ENCODE data around the gene UAP1L1. TPM values are rescaled to one million over a fixed set of nuclear protein-coding genes. Genes with fewer than 3 reads are reported as not detected.

The UAP1L1 gene
- total and polyA plus RNA-seq, 2 experiments from 2014 or later: 2.5 to 8.1 TPM

DNA sequence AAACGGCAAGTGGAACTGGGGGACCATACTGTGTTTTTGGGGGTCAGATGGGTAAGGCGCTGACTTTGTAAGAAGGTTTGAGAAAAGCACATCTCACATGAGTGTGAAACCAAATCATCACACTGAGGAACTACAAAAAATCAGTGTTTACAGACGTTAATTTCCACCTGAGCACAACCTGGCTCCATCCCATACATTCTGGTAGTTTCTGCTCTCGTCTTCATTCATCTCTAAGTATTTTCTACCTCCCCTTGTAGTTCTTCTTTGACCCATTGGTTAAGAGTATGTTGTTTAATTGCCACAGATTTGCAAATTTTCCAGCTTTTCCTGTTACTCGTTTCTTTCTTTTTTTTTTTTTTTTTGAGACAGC is 46.1 kb downstream of the UAP1L1 start:
- no peak overlapping the region for H3K4me3 Mint-ChIP-seq
- DNase-seq (ENCODE audit: low spot score) (no peak), ATAC-seq (no peak)
- peaks cover 4% of the 10 kb centered on the region; the same call in 1 of the 2 replicates for H3K4me1 ChIP-seq (ENCODE audit: insufficient read depth)
- H3K4me3 ChIP-seq: no peak overlapping the region
- H3K27ac Mint-ChIP-seq: no peak overlapping the region
- no peak overlapping the region for H3K4me2 ChIP-seq
- peaks cover 5% of the 10 kb centered on the region; the same call in 1 of the 3 replicates for H3K36me3 Mint-ChIP-seq (ENCODE audit: low read depth)
- H2AFZ ChIP-seq: no peak overlapping the region
- no peaks in the 10 kb centered on the region for H3K36me3 ChIP-seq (ENCODE audit: insufficient read depth)
- H3K9me3 Mint-ChIP-seq: peaks cover 9% of the 10 kb centered on the region
- no peaks in the 10 kb centered on the region; the same call in none of the 2 replicates for H4K20me1 ChIP-seq (replicated peaks; ENCODE audit: insufficient read depth)
- no peak overlapping the region for H3K27ac ChIP-seq (ENCODE audit: low read depth)
- TF ChIP-seq, protein P1, sequence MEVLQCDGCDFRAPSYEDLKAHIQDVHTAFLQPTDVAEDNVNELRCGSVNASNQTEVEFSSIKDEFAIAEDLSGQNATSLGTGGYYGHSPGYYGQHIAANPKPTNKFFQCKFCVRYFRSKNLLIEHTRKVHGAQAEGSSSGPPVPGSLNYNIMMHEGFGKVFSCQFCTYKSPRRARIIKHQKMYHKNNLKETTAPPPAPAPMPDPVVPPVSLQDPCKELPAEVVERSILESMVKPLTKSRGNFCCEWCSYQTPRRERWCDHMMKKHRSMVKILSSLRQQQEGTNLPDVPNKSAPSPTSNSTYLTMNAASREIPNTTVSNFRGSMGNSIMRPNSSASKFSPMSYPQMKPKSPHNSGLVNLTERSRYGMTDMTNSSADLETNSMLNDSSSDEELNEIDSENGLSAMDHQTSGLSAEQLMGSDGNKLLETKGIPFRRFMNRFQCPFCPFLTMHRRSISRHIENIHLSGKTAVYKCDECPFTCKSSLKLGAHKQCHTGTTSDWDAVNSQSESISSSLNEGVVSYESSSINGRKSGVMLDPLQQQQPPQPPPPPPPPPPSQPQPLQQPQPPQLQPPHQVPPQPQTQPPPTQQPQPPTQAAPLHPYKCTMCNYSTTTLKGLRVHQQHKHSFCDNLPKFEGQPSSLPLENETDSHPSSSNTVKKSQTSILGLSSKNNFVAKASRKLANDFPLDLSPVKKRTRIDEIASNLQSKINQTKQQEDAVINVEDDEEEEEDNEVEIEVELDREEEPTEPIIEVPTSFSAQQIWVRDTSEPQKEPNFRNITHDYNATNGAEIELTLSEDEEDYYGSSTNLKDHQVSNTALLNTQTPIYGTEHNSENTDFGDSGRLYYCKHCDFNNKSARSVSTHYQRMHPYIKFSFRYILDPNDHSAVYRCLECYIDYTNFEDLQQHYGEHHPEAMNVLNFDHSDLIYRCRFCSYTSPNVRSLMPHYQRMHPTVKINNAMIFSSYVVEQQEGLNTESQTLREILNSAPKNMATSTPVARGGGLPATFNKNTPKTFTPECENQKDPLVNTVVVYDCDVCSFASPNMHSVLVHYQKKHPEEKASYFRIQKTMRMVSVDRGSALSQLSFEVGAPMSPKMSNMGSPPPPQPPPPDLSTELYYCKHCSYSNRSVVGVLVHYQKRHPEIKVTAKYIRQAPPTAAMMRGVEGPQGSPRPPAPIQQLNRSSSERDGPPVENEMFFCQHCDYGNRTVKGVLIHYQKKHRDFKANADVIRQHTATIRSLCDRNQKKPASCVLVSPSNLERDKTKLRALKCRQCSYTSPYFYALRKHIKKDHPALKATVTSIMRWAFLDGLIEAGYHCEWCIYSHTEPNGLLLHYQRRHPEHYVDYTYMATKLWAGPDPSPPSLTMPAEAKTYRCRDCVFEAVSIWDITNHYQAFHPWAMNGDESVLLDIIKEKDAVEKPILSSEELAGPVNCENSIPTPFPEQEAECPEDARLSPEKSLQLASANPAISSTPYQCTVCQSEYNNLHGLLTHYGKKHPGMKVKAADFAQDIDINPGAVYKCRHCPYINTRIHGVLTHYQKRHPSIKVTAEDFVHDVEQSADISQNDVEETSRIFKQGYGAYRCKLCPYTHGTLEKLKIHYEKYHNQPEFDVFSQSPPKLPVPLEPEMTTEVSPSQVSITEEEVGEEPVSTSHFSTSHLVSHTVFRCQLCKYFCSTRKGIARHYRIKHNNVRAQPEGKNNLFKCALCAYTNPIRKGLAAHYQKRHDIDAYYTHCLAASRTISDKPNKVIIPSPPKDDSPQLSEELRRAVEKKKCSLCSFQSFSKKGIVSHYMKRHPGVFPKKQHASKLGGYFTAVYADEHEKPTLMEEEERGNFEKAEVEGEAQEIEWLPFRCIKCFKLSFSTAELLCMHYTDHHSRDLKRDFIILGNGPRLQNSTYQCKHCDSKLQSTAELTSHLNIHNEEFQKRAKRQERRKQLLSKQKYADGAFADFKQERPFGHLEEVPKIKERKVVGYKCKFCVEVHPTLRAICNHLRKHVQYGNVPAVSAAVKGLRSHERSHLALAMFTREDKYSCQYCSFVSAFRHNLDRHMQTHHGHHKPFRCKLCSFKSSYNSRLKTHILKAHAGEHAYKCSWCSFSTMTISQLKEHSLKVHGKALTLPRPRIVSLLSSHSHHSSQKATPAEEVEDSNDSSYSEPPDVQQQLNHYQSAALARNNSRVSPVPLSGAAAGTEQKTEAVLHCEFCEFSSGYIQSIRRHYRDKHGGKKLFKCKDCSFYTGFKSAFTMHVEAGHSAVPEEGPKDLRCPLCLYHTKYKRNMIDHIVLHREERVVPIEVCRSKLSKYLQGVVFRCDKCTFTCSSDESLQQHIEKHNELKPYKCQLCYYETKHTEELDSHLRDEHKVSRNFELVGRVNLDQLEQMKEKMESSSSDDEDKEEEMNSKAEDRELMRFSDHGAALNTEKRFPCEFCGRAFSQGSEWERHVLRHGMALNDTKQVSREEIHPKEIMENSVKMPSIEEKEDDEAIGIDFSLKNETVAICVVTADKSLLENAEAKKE (CRISPR knock-in tag; IDR thresholded peaks at IDR 0.05): no peak
- TF ChIP-seq, protein P2, sequence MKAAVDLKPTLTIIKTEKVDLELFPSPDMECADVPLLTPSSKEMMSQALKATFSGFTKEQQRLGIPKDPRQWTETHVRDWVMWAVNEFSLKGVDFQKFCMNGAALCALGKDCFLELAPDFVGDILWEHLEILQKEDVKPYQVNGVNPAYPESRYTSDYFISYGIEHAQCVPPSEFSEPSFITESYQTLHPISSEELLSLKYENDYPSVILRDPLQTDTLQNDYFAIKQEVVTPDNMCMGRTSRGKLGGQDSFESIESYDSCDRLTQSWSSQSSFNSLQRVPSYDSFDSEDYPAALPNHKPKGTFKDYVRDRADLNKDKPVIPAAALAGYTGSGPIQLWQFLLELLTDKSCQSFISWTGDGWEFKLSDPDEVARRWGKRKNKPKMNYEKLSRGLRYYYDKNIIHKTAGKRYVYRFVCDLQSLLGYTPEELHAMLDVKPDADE (IDR thresholded peaks at IDR 0.05): no peak
- TF ChIP-seq STAT1 (IDR thresholded peaks at IDR 0.05; ENCODE audit: unreplicated experiment) (no peak), ZNF331 (CRISPR knock-in tag; IDR thresholded peaks at IDR 0.05; ENCODE audit: low read depth) (no peak), CREB1 (CRISPR knock-in tag; IDR thresholded peaks at IDR 0.05; ENCODE audit: low read depth) (no peak), JUNB (IDR thresholded peaks at IDR 0.05; ENCODE audit: unreplicated experiment) (no peak), EZH2 (IDR thresholded peaks at IDR 0.05; ENCODE audit: low read depth, unreplicated experiment) (no peak), POLR2AphosphoS5 (IDR thresholded peaks at IDR 0.05; ENCODE audit: low read depth) (no peak), ZNF114 (CRISPR knock-in tag; IDR thresholded peaks at IDR 0.05) (no peak), EZH2phosphoT487 (IDR thresholded peaks at IDR 0.05; ENCODE audit: unreplicated experiment) (no peak), NANOG (IDR thresholded peaks at IDR 0.05; ENCODE audit: borderline replicate concordance) (no peak)
- TF ChIP-seq, protein P3, sequence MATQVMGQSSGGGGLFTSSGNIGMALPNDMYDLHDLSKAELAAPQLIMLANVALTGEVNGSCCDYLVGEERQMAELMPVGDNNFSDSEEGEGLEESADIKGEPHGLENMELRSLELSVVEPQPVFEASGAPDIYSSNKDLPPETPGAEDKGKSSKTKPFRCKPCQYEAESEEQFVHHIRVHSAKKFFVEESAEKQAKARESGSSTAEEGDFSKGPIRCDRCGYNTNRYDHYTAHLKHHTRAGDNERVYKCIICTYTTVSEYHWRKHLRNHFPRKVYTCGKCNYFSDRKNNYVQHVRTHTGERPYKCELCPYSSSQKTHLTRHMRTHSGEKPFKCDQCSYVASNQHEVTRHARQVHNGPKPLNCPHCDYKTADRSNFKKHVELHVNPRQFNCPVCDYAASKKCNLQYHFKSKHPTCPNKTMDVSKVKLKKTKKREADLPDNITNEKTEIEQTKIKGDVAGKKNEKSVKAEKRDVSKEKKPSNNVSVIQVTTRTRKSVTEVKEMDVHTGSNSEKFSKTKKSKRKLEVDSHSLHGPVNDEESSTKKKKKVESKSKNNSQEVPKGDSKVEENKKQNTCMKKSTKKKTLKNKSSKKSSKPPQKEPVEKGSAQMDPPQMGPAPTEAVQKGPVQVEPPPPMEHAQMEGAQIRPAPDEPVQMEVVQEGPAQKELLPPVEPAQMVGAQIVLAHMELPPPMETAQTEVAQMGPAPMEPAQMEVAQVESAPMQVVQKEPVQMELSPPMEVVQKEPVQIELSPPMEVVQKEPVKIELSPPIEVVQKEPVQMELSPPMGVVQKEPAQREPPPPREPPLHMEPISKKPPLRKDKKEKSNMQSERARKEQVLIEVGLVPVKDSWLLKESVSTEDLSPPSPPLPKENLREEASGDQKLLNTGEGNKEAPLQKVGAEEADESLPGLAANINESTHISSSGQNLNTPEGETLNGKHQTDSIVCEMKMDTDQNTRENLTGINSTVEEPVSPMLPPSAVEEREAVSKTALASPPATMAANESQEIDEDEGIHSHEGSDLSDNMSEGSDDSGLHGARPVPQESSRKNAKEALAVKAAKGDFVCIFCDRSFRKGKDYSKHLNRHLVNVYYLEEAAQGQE (IDR thresholded peaks at IDR 0.05; ENCODE audit: unreplicated experiment): no peak
- TF ChIP-seq, protein P4, sequence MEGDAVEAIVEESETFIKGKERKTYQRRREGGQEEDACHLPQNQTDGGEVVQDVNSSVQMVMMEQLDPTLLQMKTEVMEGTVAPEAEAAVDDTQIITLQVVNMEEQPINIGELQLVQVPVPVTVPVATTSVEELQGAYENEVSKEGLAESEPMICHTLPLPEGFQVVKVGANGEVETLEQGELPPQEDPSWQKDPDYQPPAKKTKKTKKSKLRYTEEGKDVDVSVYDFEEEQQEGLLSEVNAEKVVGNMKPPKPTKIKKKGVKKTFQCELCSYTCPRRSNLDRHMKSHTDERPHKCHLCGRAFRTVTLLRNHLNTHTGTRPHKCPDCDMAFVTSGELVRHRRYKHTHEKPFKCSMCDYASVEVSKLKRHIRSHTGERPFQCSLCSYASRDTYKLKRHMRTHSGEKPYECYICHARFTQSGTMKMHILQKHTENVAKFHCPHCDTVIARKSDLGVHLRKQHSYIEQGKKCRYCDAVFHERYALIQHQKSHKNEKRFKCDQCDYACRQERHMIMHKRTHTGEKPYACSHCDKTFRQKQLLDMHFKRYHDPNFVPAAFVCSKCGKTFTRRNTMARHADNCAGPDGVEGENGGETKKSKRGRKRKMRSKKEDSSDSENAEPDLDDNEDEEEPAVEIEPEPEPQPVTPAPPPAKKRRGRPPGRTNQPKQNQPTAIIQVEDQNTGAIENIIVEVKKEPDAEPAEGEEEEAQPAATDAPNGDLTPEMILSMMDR (conservative IDR thresholded peaks at IDR 0.05; ENCODE audit: low read depth in 2 of 2): no peak
- H3K27me3 ChIP-seq (ENCODE audit: insufficient read depth): peaks cover 3% of the 10 kb centered on the region; the same call in 1 of the 2 replicates
- peaks cover 10% of the 10 kb centered on the region for H3K4me1 Mint-ChIP-seq
- peaks cover 3% of the 10 kb centered on the region for H3F3A ChIP-seq (replicated peaks; ENCODE audit: low read depth)
- 0 out of 2 replicates have a peak, but pooled peaks cover 7% of the 10 kb centered on the region for H3K79me2 ChIP-seq (replicated peaks; ENCODE audit: insufficient read depth)
- no peaks in the 10 kb centered on the region for H3K9me2 ChIP-seq (ENCODE audit: insufficient read depth)
- H3K27me3 Mint-ChIP-seq (ENCODE audit: insufficient read depth, low read depth, poor library complexity): peaks cover 8% of the 10 kb centered on the region

All from GM23338 (cell line).